BLaER1 (cell line): ENCODE results near the gene TENT4A.

ENCODE experiments used
- H3K27ac ChIP-seq: shearing (Covaris generic); formaldehyde crosslinking; 2 replicates; pipeline ENCODE4 v1.8.1; 2022
- H3K27me3 ChIP-seq: shearing (Covaris generic); formaldehyde crosslinking; 2 replicates; pipeline ENCODE4 v1.8.1; 2022
- H3K36me3 ChIP-seq: shearing (Covaris generic); formaldehyde crosslinking; 2 replicates; pipeline ENCODE4 v1.8.1; 2022
- H3K4me1 ChIP-seq: shearing (Covaris generic); formaldehyde crosslinking; 2 replicates; pipeline ENCODE4 v1.8.1; 2022
- H3K4me2 ChIP-seq: shearing (Covaris generic); formaldehyde crosslinking; 2 replicates; pipeline ENCODE4 v1.8.1; 2022
- H3K4me3 ChIP-seq: shearing (Covaris generic); formaldehyde crosslinking; 2 replicates; pipeline ENCODE4 v1.8.1; 2022
- H3K9ac ChIP-seq: shearing (Covaris generic); formaldehyde crosslinking; 2 replicates; pipeline ENCODE4 v1.8.1; 2022
- H3K9me3 ChIP-seq: shearing (Covaris generic); formaldehyde crosslinking; 2 replicates; pipeline ENCODE4 v1.8.1; 2022
- H4K20me1 ChIP-seq: shearing (Covaris generic); formaldehyde crosslinking; 2 replicates; pipeline ENCODE4 v1.8.1; 2022
- Cebpa-rat ChIP-seq: shearing (Covaris generic); IDR thresholded peaks from 2 replicates; pipeline ENCODE4 v1.8.1; 2022

Gene TENT4A

GRCh38 chr5:6715758-6716628 lies 2.8 kb downstream of the TENT4A start:
- no peaks in the 10 kb centered on the region for H3K9me3 ChIP-seq
- no peak overlapping the region for H3K27ac ChIP-seq
- H3K9ac ChIP-seq = peak overlapping the region; percentile 85
- no peak for TF ChIP-seq Cebpa-rat
- peak overlapping the region; percentile 90 for H3K4me3 ChIP-seq
- peaks cover 69% of the 10 kb centered on the region for H4K20me1 ChIP-seq
- H3K27me3 ChIP-seq = no peaks in the 10 kb centered on the region; the same call in 1 of the 2 replicates
- peaks cover 36% of the 10 kb centered on the region for H3K36me3 ChIP-seq
- peaks cover 71% of the 10 kb centered on the region for H3K4me1 ChIP-seq
- H3K4me2 ChIP-seq = peak overlapping the region; percentile 93

- Histone ChIP-seq H3K9ac (peak overlapping the region; percentile 85; the same call in 1 of the 2 replicates), H3K4me2 (peak overlapping the region; percentile 93), H3K27ac (no peak overlapping the region), H3K27me3 (no peaks in the 10 kb centered on the region; the same call in 1 of the 2 replicates), H3K4me3 (peak overlapping the region; percentile 90), H4K20me1 (peaks cover 76% of the 10 kb centered on the region), H3K9me3 (no peaks in the 10 kb centered on the region), H3K4me1 (peaks cover 71% of the 10 kb centered on the region), H3K36me3 (peaks cover 36% of the 10 kb centered on the region)
- no peak for TF ChIP-seq Cebpa-rat
These were observed 3.5 kb downstream of the TENT4A start for GRCh38 chr5:6716629-6717149.

- Histone ChIP-seq H3K27ac (no peak overlapping the region; the same call in 1 of the 2 replicates), H3K9ac (peak overlapping the region; percentile 85; the same call in 1 of the 2 replicates), H3K9me3 (no peaks in the 10 kb centered on the region), H3K36me3 (peaks cover 36% of the 10 kb centered on the region), H3K4me3 (no peak overlapping the region), H3K4me1 (peaks cover 74% of the 10 kb centered on the region), H3K27me3 (no peaks in the 10 kb centered on the region; the same call in 1 of the 2 replicates), H3K4me2 (peak overlapping the region; percentile 93), H4K20me1 (peaks cover 82% of the 10 kb centered on the region)
- TF ChIP-seq Cebpa-rat = no peak
These were observed 4.0 kb downstream of the TENT4A start for GRCh38 chr5:6717247-6717646.

GRCh38 chr5:6717687-6718086 lies 4.5 kb downstream of the TENT4A start:
- peak overlapping the region; percentile 93 for H3K4me2 ChIP-seq
- H3K9ac ChIP-seq = peak overlapping the region; percentile 85; the same call in 1 of the 2 replicates
- peaks cover 78% of the 10 kb centered on the region for H3K4me1 ChIP-seq
- H4K20me1 ChIP-seq = peaks cover 86% of the 10 kb centered on the region
- TF ChIP-seq Cebpa-rat = no peak
- no peaks in the 10 kb centered on the region; the same call in 1 of the 2 replicates for H3K27me3 ChIP-seq
- no peaks in the 10 kb centered on the region for H3K9me3 ChIP-seq
- H3K36me3 ChIP-seq = peaks cover 36% of the 10 kb centered on the region
- no peak overlapping the region for H3K4me3 ChIP-seq
- no peak overlapping the region; the same call in 1 of the 2 replicates for H3K27ac ChIP-seq

GRCh38 chr5:6718161-6718681 lies 5.0 kb downstream of the TENT4A start:
- H3K4me3 ChIP-seq = no peak overlapping the region
- peak overlapping the region; percentile 93 for H3K4me2 ChIP-seq
- peaks cover 38% of the 10 kb centered on the region for H3K36me3 ChIP-seq
- no peak overlapping the region for H3K27ac ChIP-seq
- H3K4me1 ChIP-seq = peaks cover 83% of the 10 kb centered on the region
- TF ChIP-seq Cebpa-rat = no peak
- H4K20me1 ChIP-seq = peaks cover 91% of the 10 kb centered on the region
- no peaks in the 10 kb centered on the region for H3K9me3 ChIP-seq
- H3K9ac ChIP-seq = peak overlapping the region; percentile 85; the same call in 1 of the 2 replicates
- H3K27me3 ChIP-seq = no peaks in the 10 kb centered on the region; the same call in 1 of the 2 replicates

GRCh38 chr5:6718718-6719117 lies 5.5 kb downstream of the TENT4A start:
- peaks cover 96% of the 10 kb centered on the region for H4K20me1 ChIP-seq
- H3K4me3 ChIP-seq = no peak overlapping the region
- H3K4me2 ChIP-seq = peak overlapping the region; percentile 93
- peaks cover 43% of the 10 kb centered on the region for H3K36me3 ChIP-seq
- no peak overlapping the region for H3K9ac ChIP-seq
- no peaks in the 10 kb centered on the region; the same call in 1 of the 2 replicates for H3K27me3 ChIP-seq
- H3K4me1 ChIP-seq = peaks cover 88% of the 10 kb centered on the region
- no peak overlapping the region for H3K27ac ChIP-seq
- no peak for TF ChIP-seq Cebpa-rat
- H3K9me3 ChIP-seq = no peaks in the 10 kb centered on the region

- Histone ChIP-seq H3K4me2 (peak overlapping the region; percentile 84), H3K27me3 (no peaks in the 10 kb centered on the region; the same call in 1 of the 2 replicates), H3K9me3 (no peaks in the 10 kb centered on the region), H3K9ac (no peak overlapping the region), H3K27ac (no peak overlapping the region), H3K36me3 (peaks cover 50% of the 10 kb centered on the region), H3K4me1 (peaks cover 95% of the 10 kb centered on the region), H4K20me1 (peaks cover 100% of the 10 kb centered on the region), H3K4me3 (no peak overlapping the region)
- no peak for TF ChIP-seq Cebpa-rat
These were observed 6.2 kb downstream of the TENT4A start for GRCh38 chr5:6719417-6719816.

- peaks cover 100% of the 10 kb centered on the region for H4K20me1 ChIP-seq
- H3K36me3 ChIP-seq = peaks cover 56% of the 10 kb centered on the region
- peaks cover 99% of the 10 kb centered on the region for H3K4me1 ChIP-seq
- TF ChIP-seq Cebpa-rat = no peak
- H3K27me3 ChIP-seq = no peaks in the 10 kb centered on the region; the same call in 1 of the 2 replicates
- H3K9ac ChIP-seq = no peak overlapping the region
- H3K4me3 ChIP-seq = no peak overlapping the region
- H3K4me2 ChIP-seq = peak overlapping the region; percentile 84
- no peaks in the 10 kb centered on the region for H3K9me3 ChIP-seq
- no peak overlapping the region for H3K27ac ChIP-seq
These were observed 6.8 kb downstream of the TENT4A start for GRCh38 chr5:6719896-6720560.

- H4K20me1 ChIP-seq = peaks cover 100% of the 10 kb centered on the region
- H3K4me2 ChIP-seq = peak overlapping the region; percentile 84
- 0 out of 2 replicates have a peak overlapping the region, but pooled peaks have one; percentile 16 for H3K9ac ChIP-seq
- H3K4me3 ChIP-seq = no peak overlapping the region
- no peaks in the 10 kb centered on the region for H3K9me3 ChIP-seq
- peaks cover 99% of the 10 kb centered on the region for H3K4me1 ChIP-seq
- H3K27me3 ChIP-seq = no peaks in the 10 kb centered on the region; the same call in 1 of the 2 replicates
- no peak for TF ChIP-seq Cebpa-rat
- peaks cover 61% of the 10 kb centered on the region for H3K36me3 ChIP-seq
- 0 out of 2 replicates have a peak overlapping the region, but pooled peaks have one; percentile 62 for H3K27ac ChIP-seq
These were observed 7.3 kb downstream of the TENT4A start for GRCh38 chr5:6720561-6720921.
